ENCODE measurements around the gene HOOK1. TPM values are rescaled to one million over a fixed set of nuclear protein-coding genes. Genes with fewer than 3 reads are reported as not detected.

Gene HOOK1
- 27.6 and 28.6 TPM in 2 replicates for total RNA-seq (2014; rRNA removed; shearing (Covaris generic))
- 19.4 and 27.4 TPM in 2 replicates for polyA plus RNA-seq (2016; fragmentation: Nextera tagmentation; extraction: Ambion mirVana)
- long read RNA-seq, full-length matches to known transcripts = 1 of 16 reads
- long read RNA-seq, partial matches to known transcripts = 14 of 16 reads
- long read RNA-seq, other reads (novel, unspliced or antisense) = 1 of 16 reads

DNA sequence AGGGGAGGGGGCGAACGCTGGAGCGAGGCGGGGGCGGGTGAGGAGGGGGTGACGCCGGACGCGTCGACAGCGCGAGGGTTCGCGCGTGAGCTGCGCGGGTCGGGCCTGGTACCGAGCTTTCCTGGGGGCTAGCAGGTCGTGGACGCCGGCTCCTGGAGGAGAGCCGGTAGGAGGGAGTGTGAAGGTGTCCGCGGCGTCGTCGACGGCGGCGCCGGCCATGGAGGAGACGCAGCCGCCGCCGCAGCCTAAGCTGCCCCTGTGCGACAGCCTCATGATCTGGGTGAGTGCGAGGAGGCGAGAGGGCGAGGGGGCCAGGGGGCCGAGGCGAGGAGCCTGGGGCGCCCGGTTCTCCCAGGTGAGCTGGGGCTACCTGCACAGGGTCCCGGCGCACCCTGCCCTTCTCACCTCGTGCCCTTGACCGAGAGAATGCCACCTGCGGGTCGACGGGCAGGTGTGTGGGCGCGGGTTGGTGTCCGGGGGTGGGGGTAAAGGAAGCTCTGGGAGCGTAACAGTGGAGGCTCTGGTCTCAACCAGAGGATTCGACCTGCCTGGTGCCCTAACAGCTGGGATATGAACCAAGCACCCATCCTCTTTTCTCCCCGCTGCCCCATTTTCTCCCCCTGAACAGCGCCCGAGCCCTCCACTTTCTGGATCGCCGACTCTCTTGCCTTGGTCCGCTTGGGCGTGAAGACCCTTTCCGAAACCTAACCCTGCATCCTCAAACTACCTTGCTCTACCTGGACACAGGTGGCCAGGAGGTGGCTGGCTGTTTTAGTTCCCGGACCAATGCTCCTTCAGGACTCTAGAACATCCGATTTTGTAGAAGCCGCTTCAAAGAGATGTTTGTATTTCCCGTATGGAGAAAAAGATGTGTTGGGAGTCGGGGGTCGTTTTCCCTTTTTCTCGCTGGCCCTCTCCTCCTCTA is at the start of gene HOOK1:
Gene HOOK1 (plus strand): TSS at position 49 of the 925 bp plus-strand sequence. CDS start 169 bp downstream, at position 218.
- Mint-ChIP-seq H3K27ac (peak within 1 kb of the TSS; percentile 87), H3K27me3 (ENCODE audit: insufficient read depth, low read depth, poor library complexity) (no peaks in the 10 kb centered on the region), H3K9me3 (no peaks in the 10 kb centered on the region), H3K36me3 (ENCODE audit: low read depth) (no peaks in the 10 kb centered on the region), H3K4me1 (peaks cover 3% of the 10 kb centered on the region; the same call in 2 of the 3 replicates), H3K4me3 (no peak within 1 kb of the TSS; the same call in 1 of the 3 replicates)
- Histone ChIP-seq H3K9me2 (ENCODE audit: insufficient read depth) (no peaks in the 10 kb centered on the region), H3K4me1 (ENCODE audit: insufficient read depth) (peaks cover 16% of the 10 kb centered on the region), H3K27ac (ENCODE audit: low read depth) (no peak within 1 kb of the TSS), H3K27me3 (ENCODE audit: insufficient read depth) (peaks cover 12% of the 10 kb centered on the region), H2AFZ (peak within 1 kb of the TSS; percentile 91), H3F3A (replicated peaks; ENCODE audit: low read depth) (no peaks in the 10 kb centered on the region), H3K36me3 (ENCODE audit: insufficient read depth) (no peaks in the 10 kb centered on the region), H3K4me3 (peak within 1 kb of the TSS; percentile 72), H4K20me1 (replicated peaks; ENCODE audit: insufficient read depth) (peaks cover 15% of the 10 kb centered on the region), H3K79me2 (replicated peaks; ENCODE audit: insufficient read depth) (peaks cover 48% of the 10 kb centered on the region), H3K4me2 (peak within 1 kb of the TSS; percentile 95)
- peak; percentile 60 for ATAC-seq
- TF ChIP-seq CREB1 (CRISPR knock-in tag; IDR thresholded peaks at IDR 0.05; ENCODE audit: low read depth) (peak; percentile 70), ZNF331 (CRISPR knock-in tag; IDR thresholded peaks at IDR 0.05; ENCODE audit: low read depth) (no peak)
- peak; percentile 34 for DNase-seq (ENCODE audit: low spot score)

DNA sequence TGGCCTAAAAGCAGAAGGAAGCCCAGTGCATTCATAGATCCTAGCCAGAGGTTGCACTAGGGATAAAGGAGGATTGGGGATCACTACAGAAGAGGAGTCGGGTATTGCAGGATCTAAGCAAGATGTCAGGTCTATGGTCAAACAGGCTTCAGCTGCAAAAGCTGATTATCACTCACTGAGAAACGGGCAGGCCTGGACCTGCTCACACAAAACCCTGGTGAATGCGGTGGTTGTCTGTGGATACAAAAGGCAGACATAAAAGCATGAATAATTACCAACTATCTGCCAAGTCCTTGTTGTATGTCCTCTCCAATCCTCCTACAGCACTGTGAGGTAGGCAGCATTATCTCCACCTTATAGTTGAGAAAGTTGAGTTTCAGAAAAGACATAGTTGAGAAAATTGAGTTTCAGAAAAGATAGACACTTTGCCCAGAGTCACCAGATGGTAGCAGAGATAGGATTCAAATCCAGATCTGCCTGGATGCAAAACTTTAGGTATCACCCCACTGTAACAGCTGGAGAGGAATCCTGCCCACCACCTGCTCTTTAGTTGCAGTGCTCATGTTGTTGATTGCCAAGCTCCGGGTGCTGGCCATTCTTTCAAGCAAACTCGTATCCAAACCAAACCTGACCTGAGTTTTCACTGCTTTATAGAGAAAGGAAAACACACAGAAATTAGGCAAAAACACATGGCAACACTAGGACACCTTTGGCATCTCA is 49.6 kb upstream of the HOOK1 start:
- Histone ChIP-seq H3K9me2 (ENCODE audit: insufficient read depth) (0 out of 2 replicates have a peak, but pooled peaks cover 3% of the 10 kb centered on the region), H3F3A (replicated peaks; ENCODE audit: low read depth) (no peaks in the 10 kb centered on the region), H3K4me3 (no peak overlapping the region), H3K4me2 (no peak overlapping the region), H3K27ac (ENCODE audit: low read depth) (no peak overlapping the region), H3K36me3 (ENCODE audit: insufficient read depth) (no peaks in the 10 kb centered on the region), H4K20me1 (replicated peaks; ENCODE audit: insufficient read depth) (no peaks in the 10 kb centered on the region), H3K79me2 (replicated peaks; ENCODE audit: insufficient read depth) (no peaks in the 10 kb centered on the region), H2AFZ (no peak overlapping the region), H3K27me3 (ENCODE audit: insufficient read depth) (no peaks in the 10 kb centered on the region), H3K4me1 (ENCODE audit: insufficient read depth) (peaks cover 25% of the 10 kb centered on the region)
- Mint-ChIP-seq H3K27me3 (ENCODE audit: insufficient read depth, low read depth, poor library complexity) (no peaks in the 10 kb centered on the region), H3K4me3 (no peak overlapping the region), H3K27ac (no peak overlapping the region), H3K36me3 (ENCODE audit: low read depth) (no peaks in the 10 kb centered on the region), H3K9me3 (no peaks in the 10 kb centered on the region), H3K4me1 (peaks cover 14% of the 10 kb centered on the region)
- DNase-seq (ENCODE audit: low spot score) = no peak
- no peak for ATAC-seq
- TF ChIP-seq POLR2AphosphoS5 (IDR thresholded peaks at IDR 0.05; ENCODE audit: low read depth) (no peak), ZNF331 (CRISPR knock-in tag; IDR thresholded peaks at IDR 0.05; ENCODE audit: low read depth) (no peak), EZH2phosphoT487 (IDR thresholded peaks at IDR 0.05; ENCODE audit: unreplicated experiment) (no peak), JUNB (IDR thresholded peaks at IDR 0.05; ENCODE audit: unreplicated experiment) (no peak), EZH2 (IDR thresholded peaks at IDR 0.05; ENCODE audit: low read depth, unreplicated experiment) (no peak)
- TF ChIP-seq, protein P1, sequence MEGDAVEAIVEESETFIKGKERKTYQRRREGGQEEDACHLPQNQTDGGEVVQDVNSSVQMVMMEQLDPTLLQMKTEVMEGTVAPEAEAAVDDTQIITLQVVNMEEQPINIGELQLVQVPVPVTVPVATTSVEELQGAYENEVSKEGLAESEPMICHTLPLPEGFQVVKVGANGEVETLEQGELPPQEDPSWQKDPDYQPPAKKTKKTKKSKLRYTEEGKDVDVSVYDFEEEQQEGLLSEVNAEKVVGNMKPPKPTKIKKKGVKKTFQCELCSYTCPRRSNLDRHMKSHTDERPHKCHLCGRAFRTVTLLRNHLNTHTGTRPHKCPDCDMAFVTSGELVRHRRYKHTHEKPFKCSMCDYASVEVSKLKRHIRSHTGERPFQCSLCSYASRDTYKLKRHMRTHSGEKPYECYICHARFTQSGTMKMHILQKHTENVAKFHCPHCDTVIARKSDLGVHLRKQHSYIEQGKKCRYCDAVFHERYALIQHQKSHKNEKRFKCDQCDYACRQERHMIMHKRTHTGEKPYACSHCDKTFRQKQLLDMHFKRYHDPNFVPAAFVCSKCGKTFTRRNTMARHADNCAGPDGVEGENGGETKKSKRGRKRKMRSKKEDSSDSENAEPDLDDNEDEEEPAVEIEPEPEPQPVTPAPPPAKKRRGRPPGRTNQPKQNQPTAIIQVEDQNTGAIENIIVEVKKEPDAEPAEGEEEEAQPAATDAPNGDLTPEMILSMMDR (conservative IDR thresholded peaks at IDR 0.05; ENCODE audit: low read depth in 2 of 2) = no peak
- TF ChIP-seq, protein P2, sequence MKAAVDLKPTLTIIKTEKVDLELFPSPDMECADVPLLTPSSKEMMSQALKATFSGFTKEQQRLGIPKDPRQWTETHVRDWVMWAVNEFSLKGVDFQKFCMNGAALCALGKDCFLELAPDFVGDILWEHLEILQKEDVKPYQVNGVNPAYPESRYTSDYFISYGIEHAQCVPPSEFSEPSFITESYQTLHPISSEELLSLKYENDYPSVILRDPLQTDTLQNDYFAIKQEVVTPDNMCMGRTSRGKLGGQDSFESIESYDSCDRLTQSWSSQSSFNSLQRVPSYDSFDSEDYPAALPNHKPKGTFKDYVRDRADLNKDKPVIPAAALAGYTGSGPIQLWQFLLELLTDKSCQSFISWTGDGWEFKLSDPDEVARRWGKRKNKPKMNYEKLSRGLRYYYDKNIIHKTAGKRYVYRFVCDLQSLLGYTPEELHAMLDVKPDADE (IDR thresholded peaks at IDR 0.05) = no peak
- TF ChIP-seq, protein P3, sequence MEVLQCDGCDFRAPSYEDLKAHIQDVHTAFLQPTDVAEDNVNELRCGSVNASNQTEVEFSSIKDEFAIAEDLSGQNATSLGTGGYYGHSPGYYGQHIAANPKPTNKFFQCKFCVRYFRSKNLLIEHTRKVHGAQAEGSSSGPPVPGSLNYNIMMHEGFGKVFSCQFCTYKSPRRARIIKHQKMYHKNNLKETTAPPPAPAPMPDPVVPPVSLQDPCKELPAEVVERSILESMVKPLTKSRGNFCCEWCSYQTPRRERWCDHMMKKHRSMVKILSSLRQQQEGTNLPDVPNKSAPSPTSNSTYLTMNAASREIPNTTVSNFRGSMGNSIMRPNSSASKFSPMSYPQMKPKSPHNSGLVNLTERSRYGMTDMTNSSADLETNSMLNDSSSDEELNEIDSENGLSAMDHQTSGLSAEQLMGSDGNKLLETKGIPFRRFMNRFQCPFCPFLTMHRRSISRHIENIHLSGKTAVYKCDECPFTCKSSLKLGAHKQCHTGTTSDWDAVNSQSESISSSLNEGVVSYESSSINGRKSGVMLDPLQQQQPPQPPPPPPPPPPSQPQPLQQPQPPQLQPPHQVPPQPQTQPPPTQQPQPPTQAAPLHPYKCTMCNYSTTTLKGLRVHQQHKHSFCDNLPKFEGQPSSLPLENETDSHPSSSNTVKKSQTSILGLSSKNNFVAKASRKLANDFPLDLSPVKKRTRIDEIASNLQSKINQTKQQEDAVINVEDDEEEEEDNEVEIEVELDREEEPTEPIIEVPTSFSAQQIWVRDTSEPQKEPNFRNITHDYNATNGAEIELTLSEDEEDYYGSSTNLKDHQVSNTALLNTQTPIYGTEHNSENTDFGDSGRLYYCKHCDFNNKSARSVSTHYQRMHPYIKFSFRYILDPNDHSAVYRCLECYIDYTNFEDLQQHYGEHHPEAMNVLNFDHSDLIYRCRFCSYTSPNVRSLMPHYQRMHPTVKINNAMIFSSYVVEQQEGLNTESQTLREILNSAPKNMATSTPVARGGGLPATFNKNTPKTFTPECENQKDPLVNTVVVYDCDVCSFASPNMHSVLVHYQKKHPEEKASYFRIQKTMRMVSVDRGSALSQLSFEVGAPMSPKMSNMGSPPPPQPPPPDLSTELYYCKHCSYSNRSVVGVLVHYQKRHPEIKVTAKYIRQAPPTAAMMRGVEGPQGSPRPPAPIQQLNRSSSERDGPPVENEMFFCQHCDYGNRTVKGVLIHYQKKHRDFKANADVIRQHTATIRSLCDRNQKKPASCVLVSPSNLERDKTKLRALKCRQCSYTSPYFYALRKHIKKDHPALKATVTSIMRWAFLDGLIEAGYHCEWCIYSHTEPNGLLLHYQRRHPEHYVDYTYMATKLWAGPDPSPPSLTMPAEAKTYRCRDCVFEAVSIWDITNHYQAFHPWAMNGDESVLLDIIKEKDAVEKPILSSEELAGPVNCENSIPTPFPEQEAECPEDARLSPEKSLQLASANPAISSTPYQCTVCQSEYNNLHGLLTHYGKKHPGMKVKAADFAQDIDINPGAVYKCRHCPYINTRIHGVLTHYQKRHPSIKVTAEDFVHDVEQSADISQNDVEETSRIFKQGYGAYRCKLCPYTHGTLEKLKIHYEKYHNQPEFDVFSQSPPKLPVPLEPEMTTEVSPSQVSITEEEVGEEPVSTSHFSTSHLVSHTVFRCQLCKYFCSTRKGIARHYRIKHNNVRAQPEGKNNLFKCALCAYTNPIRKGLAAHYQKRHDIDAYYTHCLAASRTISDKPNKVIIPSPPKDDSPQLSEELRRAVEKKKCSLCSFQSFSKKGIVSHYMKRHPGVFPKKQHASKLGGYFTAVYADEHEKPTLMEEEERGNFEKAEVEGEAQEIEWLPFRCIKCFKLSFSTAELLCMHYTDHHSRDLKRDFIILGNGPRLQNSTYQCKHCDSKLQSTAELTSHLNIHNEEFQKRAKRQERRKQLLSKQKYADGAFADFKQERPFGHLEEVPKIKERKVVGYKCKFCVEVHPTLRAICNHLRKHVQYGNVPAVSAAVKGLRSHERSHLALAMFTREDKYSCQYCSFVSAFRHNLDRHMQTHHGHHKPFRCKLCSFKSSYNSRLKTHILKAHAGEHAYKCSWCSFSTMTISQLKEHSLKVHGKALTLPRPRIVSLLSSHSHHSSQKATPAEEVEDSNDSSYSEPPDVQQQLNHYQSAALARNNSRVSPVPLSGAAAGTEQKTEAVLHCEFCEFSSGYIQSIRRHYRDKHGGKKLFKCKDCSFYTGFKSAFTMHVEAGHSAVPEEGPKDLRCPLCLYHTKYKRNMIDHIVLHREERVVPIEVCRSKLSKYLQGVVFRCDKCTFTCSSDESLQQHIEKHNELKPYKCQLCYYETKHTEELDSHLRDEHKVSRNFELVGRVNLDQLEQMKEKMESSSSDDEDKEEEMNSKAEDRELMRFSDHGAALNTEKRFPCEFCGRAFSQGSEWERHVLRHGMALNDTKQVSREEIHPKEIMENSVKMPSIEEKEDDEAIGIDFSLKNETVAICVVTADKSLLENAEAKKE (CRISPR knock-in tag; IDR thresholded peaks at IDR 0.05) = no peak

Measured in GM23338 (cell line).